ENCODE data around the gene TMOD1. TPM values are rescaled to one million over a fixed set of nuclear protein-coding genes. Genes with fewer than 3 reads are reported as not detected.

Gene TMOD1
- total RNA-seq, 3 donors from 2014 or later, result 0.71 to 1.2 (median 0.96) TPM

DNA sequence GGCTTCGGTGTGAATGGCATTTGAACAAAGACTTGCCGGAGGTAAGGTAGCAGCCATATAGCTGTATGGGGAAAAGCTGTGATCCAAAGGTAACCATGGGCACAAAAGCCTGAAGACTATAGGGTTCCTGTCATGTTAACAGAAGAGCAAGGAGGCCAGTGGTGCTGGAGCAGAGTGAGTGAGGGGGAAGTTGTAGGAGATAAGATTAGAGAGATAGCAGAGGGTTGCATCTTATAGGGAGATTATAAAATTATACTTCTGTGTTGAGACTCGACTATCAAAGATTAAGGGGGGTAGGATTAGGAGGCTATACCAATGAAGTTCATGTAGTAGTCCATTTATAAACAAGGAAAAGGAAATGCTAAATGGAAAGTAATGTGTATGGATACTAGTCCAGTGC, 135.4 kb downstream of the TMOD1 start:
- Mint-ChIP-seq H3K27me3 (ENCODE audit: low read depth) (no peaks in the 10 kb centered on the region), H3K4me3 (peak overlapping the region; percentile 25), H3K9me3 (no peaks in the 10 kb centered on the region), H3K4me1 (ENCODE audit: low read depth) (peaks cover 57% of the 10 kb centered on the region), H3K36me3 (ENCODE audit: insufficient read depth) (peaks cover 15% of the 10 kb centered on the region)
- no peak for DNase-seq
- ATAC-seq, result no peak

GRCh38 chr9:97638666-97639065, 137.2 kb downstream of the TMOD1 start:
- no peaks in the 10 kb centered on the region for H3K9me3 Mint-ChIP-seq
- peaks cover 20% of the 10 kb centered on the region for H3K36me3 Mint-ChIP-seq (ENCODE audit: insufficient read depth)
- H3K27me3 Mint-ChIP-seq (ENCODE audit: low read depth), result no peaks in the 10 kb centered on the region
- DNase-seq (no peak), ATAC-seq (no peak)
- no peak overlapping the region for H3K4me3 Mint-ChIP-seq
- H3K4me1 Mint-ChIP-seq (ENCODE audit: low read depth), result peaks cover 54% of the 10 kb centered on the region

GRCh38 chr9:97640325-97640724, 138.9 kb downstream of the TMOD1 start:
- H3K9me3 Mint-ChIP-seq, result no peaks in the 10 kb centered on the region
- peaks cover 42% of the 10 kb centered on the region for H3K4me1 Mint-ChIP-seq (ENCODE audit: low read depth)
- ATAC-seq, result no peak
- DNase-seq, result no peak
- no peak overlapping the region for H3K4me3 Mint-ChIP-seq
- peaks cover 29% of the 10 kb centered on the region for H3K36me3 Mint-ChIP-seq (ENCODE audit: insufficient read depth)
- H3K27me3 Mint-ChIP-seq (ENCODE audit: low read depth), result no peaks in the 10 kb centered on the region

- Mint-ChIP-seq H3K4me1 (ENCODE audit: low read depth) (peaks cover 4% of the 10 kb centered on the region), H3K27me3 (ENCODE audit: low read depth) (no peaks in the 10 kb centered on the region), H3K4me3 (no peak overlapping the region), H3K36me3 (ENCODE audit: insufficient read depth) (peaks cover 36% of the 10 kb centered on the region), H3K9me3 (no peaks in the 10 kb centered on the region)
- ATAC-seq (no peak), DNase-seq (no peak)
Observed at GRCh38 chr9:97645720-97646119, 144.3 kb downstream of the TMOD1 start.

GRCh38 chr9:97647996-97648395, 146.5 kb downstream of the TMOD1 start:
- H3K4me3 Mint-ChIP-seq, result no peak overlapping the region

More at GRCh38 chr9:97647996-97648395, 146.5 kb downstream of the TMOD1 start:
- peaks cover 36% of the 10 kb centered on the region for H3K36me3 Mint-ChIP-seq (ENCODE audit: insufficient read depth)
- ATAC-seq, result no peak
- no peaks in the 10 kb centered on the region for H3K9me3 Mint-ChIP-seq
- DNase-seq, result no peak
- H3K27me3 Mint-ChIP-seq (ENCODE audit: low read depth), result no peaks in the 10 kb centered on the region
- peaks cover 6% of the 10 kb centered on the region for H3K4me1 Mint-ChIP-seq (ENCODE audit: low read depth)

Other genes with a start within 250 kb of the TMOD1 start
- gene CCDC180, start 194.0 kb upstream of the TMOD1 start, total RNA-seq, result 1 to 10 TPM; 1.1 to 1.5 (median 1.2) TPM
- gene TDRD7, start 89.6 kb upstream of the TMOD1 start, total RNA-seq, result 1 to 10 TPM; 2.7 to 4.1 (median 2.8) TPM
- gene TSTD2, start 131.7 kb downstream of the TMOD1 start, total RNA-seq, result 10 to 100 TPM; 12.8 to 15.1 (median 14.7) TPM
- gene NCBP1, start 132.2 kb downstream of the TMOD1 start, total RNA-seq, result 10 to 100 TPM; 48.1 to 50.9 (median 48.1) TPM
- gene XPA, start 195.7 kb downstream of the TMOD1 start, total RNA-seq, result 10 to 100 TPM; 11.3 to 12.6 (median 11.4) TPM

All from activated T-cell treated with anti-CD3 and anti-CD28 coated beads, Interleukin-2, amount 50 U/mL, for 4 hours (primary cell).